GM21390 (cell line): ENCODE measurements around the gene CHRNB4.
"Not testable (repeated sequence)": the region's sequence is repeated elsewhere in the genome, so short reads cannot be mapped to it uniquely, and the experiment has no call there.

ENCODE experiments used
- ATAC-seq: cut with Tn5 transposase; IDR thresholded peaks from one replicate; pipeline ENCODE4 v1.9.1; 2021; ENCODE audit not compliant: unreplicated experiment

CHRNB4 gene, protein sequence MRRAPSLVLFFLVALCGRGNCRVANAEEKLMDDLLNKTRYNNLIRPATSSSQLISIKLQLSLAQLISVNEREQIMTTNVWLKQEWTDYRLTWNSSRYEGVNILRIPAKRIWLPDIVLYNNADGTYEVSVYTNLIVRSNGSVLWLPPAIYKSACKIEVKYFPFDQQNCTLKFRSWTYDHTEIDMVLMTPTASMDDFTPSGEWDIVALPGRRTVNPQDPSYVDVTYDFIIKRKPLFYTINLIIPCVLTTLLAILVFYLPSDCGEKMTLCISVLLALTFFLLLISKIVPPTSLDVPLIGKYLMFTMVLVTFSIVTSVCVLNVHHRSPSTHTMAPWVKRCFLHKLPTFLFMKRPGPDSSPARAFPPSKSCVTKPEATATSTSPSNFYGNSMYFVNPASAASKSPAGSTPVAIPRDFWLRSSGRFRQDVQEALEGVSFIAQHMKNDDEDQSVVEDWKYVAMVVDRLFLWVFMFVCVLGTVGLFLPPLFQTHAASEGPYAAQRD

DNA sequence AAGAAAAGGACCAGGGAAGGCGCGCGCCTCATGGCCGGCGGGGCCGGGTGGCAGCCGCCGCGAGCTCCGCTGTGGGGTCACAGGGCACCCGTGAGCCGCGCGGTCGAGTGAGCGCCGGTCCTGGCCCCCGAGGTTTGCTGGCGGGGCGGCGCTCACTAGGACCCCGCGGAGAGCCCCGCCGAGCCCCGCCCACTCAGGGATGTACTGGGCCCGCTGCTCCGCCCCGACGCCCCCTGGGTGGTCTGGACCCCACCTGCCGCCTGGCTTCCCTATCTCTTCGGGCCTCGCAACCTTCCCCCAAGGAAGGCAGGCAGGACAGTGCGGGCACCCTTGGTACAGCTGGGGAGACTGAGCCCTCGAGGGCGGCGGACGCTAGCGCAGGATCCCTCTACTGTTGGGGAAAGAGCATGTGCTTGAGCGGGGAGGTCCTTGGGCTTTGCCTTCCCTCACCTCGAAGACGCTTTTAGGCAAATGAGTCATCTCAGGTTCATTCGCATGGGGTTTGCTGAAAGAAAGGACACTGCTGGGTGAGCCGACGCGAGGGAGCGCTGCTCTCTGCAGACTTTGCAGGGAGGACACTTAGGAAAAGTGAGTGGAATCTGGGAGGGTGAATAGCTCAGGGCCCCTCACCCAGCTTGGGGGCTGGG is at the start of gene CHRNB4:
Gene CHRNB4, minus strand, starts transcription at position 109 of the 647 bp plus-strand sequence. Its CDS starts 77 bp downstream, at position 32.
- ATAC-seq: no peak

DNA sequence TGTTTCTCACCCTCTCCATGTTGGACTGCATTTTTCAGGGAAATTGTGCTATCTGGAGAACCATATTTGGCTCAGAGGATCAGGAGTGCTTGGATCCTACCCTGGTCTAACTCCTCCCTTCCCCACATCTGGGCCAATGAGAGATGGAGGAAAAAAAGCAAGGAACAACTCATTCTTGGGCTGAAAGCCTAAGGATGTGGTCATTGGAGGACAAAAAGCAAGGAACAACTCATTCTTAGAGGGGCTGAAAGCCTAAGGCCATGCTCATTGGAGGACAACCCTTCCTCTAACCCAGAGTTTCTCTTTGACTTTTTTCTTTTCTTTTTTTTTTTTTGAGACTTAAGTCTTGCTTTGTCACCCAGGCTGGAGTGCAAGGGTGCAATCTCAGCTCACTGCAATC is 48.6 kb upstream of the CHRNB4 start:
- no peak for ATAC-seq

DNA sequence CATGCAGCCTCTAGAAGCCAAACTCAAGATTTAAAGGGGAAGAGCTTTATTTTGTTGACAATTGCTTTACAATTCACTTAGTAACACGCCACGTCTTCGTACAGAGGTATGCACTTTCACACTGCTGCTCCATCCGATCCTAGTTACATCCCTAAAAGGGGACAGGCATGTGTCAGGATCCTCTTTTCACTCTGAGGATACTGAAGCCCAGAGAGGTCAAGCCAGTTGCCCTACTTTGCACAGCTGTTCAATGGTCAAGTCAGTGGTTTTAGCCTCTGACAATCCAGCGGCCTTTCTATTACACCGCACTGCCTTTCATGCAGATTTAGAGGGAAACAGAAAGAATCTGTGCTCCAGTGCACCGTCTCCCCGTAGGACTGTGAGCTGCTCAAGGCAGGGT is 44.9 kb upstream of the CHRNB4 start:
- ATAC-seq: no peak

DNA sequence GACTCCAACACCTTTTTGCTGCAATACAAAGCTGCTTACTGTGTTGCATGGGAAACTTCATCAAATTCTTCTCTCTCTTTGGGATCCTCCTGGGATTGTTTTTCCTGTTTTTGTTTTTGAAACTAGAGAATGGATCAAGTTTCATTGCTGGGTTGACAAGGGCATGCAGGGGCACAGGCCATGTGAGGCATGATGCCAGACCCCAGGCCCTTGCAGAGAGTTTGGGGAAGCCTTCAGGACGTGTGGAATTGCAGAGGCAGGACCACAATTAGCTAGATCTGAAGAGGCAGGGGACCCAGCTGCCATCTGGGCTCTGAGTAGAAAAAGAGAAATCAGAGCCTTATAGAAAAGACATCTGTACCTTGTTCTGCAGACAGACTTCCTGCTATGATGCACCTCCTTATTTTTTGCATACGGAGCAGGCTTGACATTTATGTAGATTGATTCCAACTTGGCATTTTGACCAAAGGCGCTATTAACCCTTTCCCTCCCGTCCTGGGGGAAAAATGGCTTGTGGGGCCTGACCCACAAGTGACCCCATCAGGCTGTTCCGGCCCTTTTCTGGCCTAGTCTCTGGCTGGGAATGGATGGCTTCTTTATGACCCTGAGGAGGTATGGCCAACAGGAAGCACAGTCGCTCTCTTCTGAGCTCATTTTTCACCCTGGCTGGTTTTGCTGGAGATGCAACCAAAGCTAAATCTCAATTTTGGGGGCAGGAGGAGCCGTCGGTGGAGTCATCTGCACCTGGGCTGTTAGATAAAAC is 44.3 kb upstream of the CHRNB4 start:
- ATAC-seq: no peak

DNA sequence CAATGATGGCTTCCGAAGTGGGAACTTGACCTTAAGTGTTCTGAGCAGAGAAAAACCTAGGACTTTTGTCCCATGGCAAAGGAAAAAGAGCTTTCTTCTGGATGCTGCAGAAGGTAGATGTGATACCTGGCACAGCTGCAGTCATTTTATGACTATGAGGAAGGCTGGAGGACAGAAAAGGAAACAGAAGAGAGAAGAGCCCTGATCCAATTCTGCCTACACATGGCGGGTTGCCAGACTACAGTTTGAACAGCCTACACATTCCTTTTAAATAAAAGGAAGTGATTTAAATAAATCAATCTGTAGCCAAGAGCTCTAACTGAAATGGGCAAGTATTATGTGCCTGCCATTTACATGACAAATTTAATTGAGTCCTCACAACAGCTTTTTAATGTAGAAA is 43.6 kb upstream of the CHRNB4 start:
- ATAC-seq: no peak

DNA sequence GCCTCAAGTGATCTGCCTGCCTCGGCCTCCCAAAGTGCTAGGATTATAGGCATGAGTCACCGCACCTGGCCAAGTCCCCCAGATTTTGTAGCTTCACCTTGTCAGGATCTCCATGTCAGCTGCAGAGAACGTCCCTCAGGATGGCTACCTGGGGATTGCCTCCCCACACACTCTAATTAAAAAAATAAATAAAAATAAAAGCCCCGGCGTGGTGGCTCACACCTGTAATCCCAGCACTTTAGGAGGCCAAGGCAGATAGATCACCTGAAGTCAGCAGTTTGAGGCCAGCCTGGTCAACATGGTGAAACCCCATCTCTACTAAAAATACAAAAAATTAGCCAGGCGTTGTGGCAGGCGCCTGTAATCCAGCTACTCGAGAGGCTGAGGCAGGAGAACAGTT is 42.6 kb upstream of the CHRNB4 start:
- ATAC-seq: not testable (repeated sequence)

DNA sequence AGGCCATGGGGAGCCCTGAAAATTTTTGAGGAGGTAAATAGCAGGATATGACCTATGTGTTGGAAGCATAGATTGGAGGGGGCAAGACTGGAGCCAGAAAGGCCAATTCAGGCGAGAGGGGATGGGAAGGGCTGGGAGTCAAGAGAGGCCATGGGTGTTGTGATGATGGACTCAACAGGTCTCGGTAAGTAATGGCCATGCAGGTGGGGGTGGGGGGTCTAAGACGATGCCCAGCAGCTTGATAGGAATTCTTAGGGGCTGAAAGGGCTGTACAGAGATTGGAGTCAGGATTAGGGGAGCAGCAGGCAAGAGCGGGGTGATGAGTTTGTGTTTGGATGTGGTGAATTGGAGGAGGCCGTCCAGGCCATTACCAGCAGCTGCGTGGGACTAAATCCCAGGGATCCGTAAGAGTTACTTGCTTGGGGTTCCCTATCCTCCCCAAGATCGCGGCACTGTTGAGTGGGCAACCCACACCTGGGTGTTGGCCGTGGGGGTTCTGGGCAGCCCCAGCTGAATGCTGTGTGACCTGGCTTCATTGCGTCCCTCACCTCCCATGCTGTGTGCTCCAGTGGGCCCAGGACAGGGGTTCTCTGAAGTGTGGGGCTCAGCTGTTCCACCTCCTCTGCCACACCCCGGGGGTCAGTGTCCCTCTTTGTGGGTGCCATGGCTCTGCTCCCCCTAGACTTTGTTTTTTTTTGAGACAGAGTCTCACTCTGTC is 41.8 kb upstream of the CHRNB4 start:
- ATAC-seq: no peak

DNA sequence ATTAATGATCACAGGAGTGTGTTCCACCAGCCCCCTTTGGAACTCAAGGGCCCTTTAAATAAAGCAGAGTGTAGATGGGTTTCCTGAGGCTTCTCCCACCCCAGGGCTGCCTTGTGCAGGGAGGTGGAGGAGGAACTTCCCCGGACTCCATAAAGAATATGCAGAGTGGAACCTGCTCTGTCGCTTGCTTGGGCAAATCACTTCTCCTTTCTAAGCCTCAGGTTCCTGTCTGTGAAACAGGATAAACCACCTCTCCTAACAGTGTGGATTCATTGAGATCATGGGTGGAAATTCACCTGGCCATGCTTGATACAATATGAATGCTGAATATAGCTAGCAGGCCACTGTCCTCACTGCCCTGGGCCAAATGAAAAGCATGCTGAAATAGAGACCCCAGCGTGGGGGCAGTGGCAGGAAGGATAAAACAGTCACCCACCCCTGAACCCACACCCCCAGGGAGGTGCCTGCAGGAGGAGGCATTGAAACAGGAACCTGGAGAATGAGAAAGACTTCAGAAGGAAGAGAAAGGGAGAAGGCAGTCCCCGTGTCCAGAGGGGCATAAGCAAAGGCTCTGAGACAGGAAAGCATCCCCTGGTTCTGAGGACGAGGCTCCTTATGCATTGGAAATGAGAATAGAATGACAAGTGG is 41.1 kb upstream of the CHRNB4 start:
- ATAC-seq: no peak

DNA sequence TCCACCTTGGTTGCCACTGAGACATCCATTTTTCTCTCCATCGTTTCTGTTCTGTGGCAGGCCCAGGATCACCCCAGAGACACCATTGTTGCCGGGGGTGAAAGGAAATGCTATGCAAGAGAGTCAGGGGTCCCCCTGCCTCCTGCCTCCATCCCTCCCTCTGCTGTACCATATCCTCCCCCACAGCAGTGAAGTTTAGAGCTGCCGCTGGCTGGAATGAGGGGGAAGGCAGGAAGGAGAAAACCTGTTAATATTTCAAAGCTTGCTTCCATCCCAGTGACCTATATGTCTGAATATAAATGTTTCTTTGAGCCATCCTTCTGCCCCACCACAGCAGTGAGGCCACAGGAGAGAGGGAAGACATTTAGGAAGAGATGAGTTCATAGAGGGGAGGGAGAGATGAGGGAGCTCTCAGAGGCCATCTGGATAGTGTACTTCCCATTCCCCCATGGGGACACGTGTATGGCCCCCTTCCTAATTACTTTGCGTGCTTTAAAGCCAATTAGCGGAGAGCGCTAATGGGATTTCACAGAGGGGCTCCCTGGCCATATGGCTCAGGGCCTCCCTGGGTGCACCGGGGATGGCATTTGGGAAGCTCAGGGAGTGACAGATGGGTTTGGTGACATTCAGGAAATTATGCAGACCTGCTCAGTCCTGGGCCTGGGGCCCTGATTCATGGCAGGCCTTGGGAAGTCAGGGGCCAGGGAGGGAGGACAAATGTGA is 40.4 kb upstream of the CHRNB4 start:
- ATAC-seq: no peak

DNA sequence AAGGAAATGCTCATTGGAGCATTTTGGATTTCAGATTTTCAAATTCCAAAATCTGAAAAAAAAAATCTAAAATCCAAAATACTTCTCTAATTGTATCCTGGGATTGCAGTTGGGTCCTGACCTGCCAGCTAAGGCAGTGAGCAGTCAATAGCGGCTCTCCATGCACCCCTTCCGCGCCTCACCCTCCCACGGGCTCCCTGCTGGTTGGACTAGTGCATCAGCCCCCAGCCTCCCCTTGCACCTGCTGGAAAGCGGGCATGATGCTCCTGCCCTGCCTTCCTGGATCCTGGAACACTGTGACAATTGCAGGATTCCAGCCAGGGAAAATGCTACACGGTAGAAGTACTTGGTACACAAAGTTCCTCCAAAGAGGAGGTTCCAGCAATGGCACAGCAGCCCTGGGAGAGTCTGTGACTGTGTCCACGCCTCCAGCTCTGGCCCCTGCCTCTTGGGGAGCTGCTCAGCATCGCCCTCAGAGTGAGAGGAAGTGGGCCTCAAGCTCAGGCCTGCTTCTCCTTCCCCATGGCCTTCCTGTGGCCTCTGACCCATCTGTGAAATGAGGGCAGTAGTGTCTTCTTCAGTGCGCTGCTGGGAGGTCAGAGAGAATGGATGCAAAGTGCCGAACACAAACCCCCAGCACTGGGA is 39.5 kb upstream of the CHRNB4 start:
- ATAC-seq: no peak

DNA sequence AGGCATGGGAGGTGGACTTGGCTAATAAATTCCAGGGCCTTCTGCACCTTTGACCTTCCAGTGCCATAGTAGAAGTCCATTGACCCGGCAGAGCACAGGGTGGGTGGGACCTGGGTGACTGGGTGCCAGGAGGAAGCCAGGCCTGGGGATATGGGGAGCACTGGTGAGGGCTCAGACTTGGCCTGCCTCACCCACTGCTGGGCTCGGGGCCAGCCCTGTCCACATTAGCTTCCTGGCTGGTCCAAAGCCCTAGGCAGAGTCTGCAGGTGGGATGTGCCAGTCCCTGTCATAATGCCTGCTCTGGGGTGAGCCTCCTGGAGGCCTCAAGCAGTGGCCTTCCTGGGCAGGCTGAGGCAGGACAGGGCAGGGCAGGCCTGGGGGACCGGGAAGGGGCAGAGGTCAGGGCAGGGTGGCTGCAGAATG is 38.1 kb upstream of the CHRNB4 start:
- ATAC-seq: no peak

DNA sequence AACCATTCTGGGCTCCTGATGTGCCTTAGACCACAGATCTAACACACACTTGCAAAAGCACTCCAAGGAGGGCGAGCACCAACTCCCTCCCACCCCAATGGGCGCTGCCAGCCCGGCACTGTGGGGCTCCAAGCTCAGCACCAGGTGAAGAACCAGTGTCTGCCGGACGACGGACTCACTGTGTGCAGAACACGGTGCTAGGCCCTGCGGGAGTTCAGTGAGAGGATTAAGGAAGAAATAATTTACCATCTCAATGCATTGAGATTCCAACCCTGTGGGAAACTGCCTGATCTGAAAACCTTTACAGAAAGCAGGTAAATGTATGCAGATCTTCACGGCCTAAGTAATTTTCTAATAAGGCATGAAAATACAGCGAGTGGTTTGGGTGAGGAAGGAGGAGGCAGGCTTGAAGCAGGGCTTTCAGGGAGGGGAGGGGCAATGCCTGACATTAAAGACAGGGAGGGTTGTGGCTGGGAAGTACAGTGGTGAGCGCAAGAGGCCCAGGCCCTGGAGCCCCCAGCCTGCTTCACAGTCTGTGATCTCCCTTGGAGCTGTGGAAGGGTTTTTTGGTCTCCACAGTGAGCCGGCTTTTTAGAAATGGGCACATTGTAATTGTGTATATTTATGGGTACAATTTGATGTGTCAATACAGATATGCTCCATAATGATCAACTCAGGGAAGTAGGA is 35.6 kb upstream of the CHRNB4 start:
- ATAC-seq: no peak

DNA sequence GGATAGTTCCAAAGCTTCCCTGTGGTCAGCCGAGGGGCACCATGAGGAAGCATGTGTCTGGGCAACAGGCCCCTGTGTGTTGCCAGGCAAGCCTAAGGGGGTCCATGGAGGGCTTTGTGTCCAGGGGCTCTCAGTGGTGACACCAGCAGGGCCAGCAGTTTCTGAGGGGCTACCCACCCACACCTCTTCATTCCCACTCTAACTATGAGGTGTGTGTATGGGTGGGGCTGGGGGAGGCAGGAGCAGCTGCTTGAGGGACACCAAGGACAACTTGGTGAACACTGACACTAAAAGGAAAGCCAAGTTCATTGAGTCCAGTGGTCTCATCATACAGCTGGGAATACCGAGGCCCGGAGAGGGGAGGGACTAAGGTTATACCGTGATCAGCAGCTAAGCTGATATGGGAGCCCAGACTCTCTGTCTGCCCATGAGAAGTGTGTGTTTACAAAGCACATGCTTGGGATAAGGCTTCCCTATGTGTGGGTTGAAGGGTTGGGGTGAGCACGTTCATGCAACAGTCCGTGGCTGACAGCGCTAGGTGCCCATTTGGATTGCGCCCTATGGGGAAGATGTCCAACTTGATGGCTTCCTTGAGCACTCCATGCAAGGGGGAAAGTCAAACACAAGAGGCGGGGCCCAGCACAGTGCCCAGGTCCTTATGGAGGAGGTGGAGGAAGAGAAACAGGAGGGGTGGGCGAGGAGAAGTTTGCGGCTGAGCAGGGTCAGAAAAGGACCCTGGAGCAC is 34.8 kb upstream of the CHRNB4 start:
- no peak for ATAC-seq

DNA sequence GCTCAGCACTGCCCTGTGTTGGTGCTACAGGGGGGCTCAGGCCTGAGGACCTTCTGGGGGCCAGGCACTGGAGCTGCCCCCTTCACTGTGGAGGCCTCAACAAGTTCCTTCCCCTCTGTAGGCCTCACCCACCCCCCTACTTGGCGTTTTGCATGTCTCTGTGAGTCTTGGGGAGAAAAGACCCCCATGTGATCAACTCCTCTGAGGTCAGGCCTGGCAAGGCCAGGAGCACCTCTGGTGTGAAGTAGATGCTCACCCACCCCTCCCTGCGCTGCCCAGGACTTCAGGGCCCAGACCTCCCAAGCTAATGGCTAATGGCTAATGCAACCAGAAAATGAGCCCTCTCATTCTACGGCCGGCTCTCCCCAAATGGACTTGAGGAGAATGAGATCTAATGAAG is 34.2 kb upstream of the CHRNB4 start:
- no peak for ATAC-seq

DNA sequence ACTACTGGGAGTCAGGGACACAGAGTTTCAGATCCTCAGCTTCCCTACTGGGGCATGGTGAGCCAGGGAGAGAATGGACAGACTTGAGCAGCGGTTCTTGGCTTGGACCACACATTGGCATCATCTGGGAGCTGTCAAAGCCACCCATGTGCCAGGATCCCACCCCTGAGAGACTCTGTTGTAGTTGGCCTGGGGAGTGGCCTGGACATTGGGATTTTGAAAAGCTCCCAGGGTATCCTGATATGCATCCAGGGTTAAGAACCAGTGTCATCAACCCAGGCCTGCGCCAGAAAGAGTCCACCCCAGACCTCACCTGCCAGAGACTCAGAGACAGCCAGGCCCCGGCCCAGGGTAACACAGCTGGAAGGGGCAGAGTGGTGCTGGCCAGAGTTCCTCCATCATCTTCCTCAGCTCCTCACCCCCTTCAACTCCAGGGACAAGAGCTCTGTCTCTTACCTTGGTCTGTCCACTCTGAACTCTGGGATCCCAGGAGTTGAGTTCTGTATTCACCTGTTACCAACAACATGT is 33.0 kb upstream of the CHRNB4 start:
- ATAC-seq: no peak

DNA sequence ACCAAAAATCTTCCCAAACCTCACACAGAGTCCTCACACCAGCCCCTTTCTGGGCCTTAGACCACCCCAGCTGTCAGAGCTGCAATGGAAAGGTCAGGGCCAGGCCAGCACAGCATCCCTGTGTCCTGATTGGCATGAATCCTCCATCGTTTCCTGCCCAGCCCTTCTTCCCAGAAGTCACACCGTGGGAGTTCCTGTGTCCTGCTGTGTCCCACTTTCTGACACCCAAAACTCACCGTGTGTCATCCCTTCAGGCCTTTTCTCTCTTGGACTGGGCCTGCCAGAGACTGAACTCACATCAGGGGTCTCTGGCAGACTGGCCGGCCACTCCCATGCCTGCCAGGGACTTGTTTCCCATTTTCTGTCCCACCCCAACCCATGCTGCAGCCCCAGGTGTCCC is 32.5 kb upstream of the CHRNB4 start:
- ATAC-seq: no peak

DNA sequence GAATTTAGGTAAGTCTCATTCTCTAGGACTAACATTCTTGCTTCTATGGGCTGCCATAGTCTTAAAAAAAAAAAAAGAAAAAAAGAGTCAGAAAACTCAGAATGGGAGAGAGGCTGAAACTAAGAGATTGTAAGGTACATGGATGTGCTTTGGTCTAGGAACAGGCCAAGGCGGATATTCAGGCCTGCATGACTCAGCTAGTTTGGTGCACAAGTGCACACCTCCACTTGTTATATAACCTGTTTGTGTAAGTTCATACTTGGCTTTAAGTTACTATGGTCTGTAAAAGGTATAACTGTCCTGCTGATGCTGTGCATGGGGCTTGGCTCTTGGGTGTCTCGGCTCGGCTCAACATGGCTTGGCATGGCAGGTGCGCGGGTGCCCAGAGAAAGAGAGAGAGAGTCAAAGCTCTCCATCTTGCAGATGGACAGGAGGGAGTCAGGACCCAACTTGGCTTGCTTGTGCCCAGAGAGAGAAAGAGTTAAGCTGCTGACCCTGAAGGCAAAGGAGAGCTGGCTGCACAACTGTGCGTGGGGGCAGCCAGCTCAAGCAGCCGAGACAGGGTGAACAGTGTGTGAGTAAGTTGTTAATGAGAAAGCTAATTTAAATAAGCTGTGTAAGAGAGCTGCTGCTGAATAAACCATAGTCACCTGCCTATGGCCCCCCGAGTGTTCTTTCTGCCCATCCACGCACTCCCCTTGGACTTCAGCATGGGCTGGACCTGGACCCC is 31.4 kb upstream of the CHRNB4 start:
- no peak for ATAC-seq
